ENCODE measurements around the gene MYO1A.
"Not testable (repeated sequence)": the region's sequence is repeated elsewhere in the genome, so short reads cannot be mapped to it uniquely, and the experiment has no call there.

The MYO1A gene

DNA sequence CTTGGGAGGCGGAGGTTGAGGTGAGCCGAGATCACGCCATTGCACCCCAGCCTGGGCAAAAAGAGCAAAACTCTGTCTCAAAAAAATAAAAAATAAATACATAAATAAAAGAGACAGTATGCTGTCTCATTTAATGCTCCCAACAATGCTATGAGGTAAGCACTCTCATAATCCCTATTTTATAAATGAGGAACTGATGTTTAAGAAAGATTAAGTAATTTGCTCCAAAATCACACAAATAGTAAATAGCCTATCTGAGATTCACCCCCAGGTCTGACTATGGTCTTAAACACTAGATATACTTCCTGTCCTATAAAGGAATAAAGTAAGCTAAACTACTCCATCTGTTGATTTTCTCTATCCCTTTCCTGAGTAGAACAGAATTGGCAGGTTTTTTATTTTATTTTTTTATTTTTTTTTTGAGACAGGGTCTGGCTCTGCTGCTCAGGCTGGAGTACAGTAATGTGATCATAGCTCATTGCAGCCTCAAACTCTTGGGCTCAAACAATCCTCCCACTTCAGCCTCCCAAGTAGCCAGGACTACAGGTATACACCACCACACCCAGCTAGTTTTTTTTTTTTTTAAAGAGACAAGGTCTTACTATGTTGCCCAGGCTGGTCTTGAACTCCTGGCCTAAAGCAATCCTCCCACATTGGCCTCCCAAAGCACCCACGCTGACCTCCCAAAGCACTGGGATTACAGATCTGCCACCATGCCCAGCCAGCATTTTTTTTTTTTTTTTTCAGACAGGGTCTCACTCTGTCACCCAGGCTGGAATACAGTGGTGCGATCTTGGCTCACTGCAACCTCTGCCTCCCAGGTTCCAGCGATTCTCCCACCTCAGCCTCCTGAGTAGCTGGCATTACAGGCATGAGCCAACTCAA lies 23.9 kb upstream of the MYO1A start:
- H3K27ac ChIP-seq (ENCODE audit: extremely low read depth, low read depth, low read length); H3K4me3 ChIP-seq (ENCODE audit: low read depth, low read length); H3K9me3 ChIP-seq (ENCODE audit: control insufficient read depth, insufficient read depth, low read depth, low read length); H3K4me1 ChIP-seq (ENCODE audit: control insufficient read depth, insufficient read depth, low read length): not testable (repeated sequence)
- ChIA-PET CTCF (interaction anchor here (0.6 to 6.5 kb wide), 15 partner anchors 17 to 203 kb away, joined by 3 to 135 read pairs (median 4); partner anchors contain the start of gene STAT6), POLR2A (interaction anchor here (0.6 to 2.3 kb wide), 4 partner anchors 26 to 54 kb away, joined by 3 to 9 read pairs (median 4); partner anchors contain the start of gene LRP1)
- H3K36me3 ChIP-seq (ENCODE audit: control insufficient read depth in 2 of 2, insufficient read depth in 1 of 2, low read length in 2 of 2), result peaks cover 46 to 52% of the 10 kb centered on the region in 2 experiments
- TF ChIP-seq, protein P1, sequence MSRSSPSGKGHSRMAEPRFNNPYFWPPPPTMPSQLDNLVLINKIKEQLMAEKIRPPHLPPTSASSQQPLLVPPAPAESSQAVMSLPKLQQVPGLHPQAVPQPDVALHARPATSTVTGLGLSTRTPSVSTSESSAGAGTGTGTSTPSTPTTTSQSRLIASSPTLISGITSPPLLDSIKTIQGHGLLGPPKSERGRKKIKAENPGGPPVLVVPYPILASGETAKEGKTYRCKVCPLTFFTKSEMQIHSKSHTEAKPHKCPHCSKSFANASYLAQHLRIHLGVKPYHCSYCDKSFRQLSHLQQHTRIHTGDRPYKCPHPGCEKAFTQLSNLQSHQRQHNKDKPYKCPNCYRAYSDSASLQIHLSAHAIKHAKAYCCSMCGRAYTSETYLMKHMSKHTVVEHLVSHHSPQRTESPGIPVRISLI (tag by site-specific recombination; IDR thresholded peaks at IDR 0.05), result peak; percentile 93; the same call in 1 of the 2 replicates
- 0 out of 2 replicates have a peak, but pooled peaks have one; percentile 18 for TF ChIP-seq ZXDB (tag by site-specific recombination; IDR thresholded peaks at IDR 0.05)
- TF ChIP-seq ZFHX2 (tag by site-specific recombination; conservative IDR thresholded peaks at IDR 0.05), result 0 out of 2 replicates have a peak, but pooled peaks have one; percentile 7
- peak; percentile 70 for TF ChIP-seq ZNF121 (tag by site-specific recombination; IDR thresholded peaks at IDR 0.05)
- TF ChIP-seq EGR2 (tag by site-specific recombination; IDR thresholded peaks at IDR 0.05; ENCODE audit: low read depth), result peak; percentile 49; the same call in 1 of the 2 replicates

DNA sequence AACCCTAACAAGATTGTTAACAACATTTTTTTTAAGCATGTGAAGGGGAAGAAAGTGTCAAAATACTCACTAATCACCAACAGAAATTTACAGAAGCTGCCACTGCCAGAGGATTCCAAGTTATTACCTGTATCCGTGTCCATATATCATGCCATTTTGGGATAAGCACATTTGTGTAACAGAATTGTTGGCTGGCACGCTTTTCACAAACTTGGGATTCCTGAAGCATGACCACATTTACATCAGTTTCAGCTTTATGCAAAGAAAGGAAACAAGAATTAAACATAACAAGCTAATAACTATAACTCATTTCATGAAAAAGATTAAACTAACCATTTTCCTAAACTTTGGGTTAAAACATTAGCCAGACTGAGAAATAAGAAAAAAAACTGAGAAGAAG lies 22.7 kb upstream of the MYO1A start:
- Histone ChIP-seq H3K4me1 (ENCODE audit: control insufficient read depth, insufficient read depth, low read length) (no peaks in the 10 kb centered on the region), H3K4me3 (ENCODE audit: low read depth, low read length) (no peak overlapping the region), H3K9me3 (ENCODE audit: control insufficient read depth, insufficient read depth, low read depth, low read length) (no peaks in the 10 kb centered on the region), H3K27ac (ENCODE audit: extremely low read depth, low read depth, low read length) (no peak overlapping the region), H3K36me3 (ENCODE audit: control insufficient read depth in 2 of 2, insufficient read depth in 1 of 2, low read length in 2 of 2) (peaks cover 57 to 64% of the 10 kb centered on the region in 2 experiments)
- TF ChIP-seq, protein P2, sequence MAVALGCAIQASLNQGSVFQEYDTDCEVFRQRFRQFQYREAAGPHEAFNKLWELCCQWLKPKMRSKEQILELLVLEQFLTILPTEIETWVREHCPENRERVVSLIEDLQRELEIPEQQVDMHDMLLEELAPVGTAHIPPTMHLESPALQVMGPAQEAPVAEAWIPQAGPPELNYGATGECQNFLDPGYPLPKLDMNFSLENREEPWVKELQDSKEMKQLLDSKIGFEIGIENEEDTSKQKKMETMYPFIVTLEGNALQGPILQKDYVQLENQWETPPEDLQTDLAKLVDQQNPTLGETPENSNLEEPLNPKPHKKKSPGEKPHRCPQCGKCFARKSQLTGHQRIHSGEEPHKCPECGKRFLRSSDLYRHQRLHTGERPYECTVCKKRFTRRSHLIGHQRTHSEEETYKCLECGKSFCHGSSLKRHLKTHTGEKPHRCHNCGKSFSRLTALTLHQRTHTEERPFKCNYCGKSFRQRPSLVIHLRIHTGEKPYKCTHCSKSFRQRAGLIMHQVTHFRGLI (tag by site-specific recombination; IDR thresholded peaks at IDR 0.05), result no peak
- TF ChIP-seq ZEB2 (tag by site-specific recombination; IDR thresholded peaks at IDR 0.05) (no peak), KLF7 (tag by site-specific recombination; IDR thresholded peaks at IDR 0.05; ENCODE audit: borderline replicate concordance) (no peak), ZFP3 (tag by site-specific recombination; IDR thresholded peaks at IDR 0.05; ENCODE audit: low read depth) (no peak), ZNF792 (tag by site-specific recombination; IDR thresholded peaks at IDR 0.05) (no peak), ZBTB21 (tag by site-specific recombination; IDR thresholded peaks at IDR 0.05) (no peak), ZNF747 (tag by site-specific recombination; IDR thresholded peaks at IDR 0.05) (no peak), ZIC2 (tag by site-specific recombination; IDR thresholded peaks at IDR 0.05) (no peak), FEZF1 (tag by site-specific recombination; IDR thresholded peaks at IDR 0.05) (no peak), ZNF223 (tag by site-specific recombination; IDR thresholded peaks at IDR 0.05) (no peak), ZNF600 (tag by site-specific recombination; IDR thresholded peaks at IDR 0.05) (no peak), ZNF239 (tag by site-specific recombination; IDR thresholded peaks at IDR 0.05) (no peak), ZNF211 (tag by site-specific recombination; IDR thresholded peaks at IDR 0.05; ENCODE audit: low read depth) (no peak)
- TF ChIP-seq, protein P3, sequence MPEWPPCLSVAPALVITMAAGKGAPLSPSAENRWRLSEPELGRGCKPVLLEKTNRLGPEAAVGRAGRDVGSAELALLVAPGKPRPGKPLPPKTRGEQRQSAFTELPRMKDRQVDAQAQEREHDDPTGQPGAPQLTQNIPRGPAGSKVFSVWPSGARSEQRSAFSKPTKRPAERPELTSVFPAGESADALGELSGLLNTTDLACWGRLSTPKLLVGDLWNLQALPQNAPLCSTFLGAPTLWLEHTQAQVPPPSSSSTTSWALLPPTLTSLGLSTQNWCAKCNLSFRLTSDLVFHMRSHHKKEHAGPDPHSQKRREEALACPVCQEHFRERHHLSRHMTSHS (tag by site-specific recombination; IDR thresholded peaks at IDR 0.05), result no peak
- TF ChIP-seq, protein P4, sequence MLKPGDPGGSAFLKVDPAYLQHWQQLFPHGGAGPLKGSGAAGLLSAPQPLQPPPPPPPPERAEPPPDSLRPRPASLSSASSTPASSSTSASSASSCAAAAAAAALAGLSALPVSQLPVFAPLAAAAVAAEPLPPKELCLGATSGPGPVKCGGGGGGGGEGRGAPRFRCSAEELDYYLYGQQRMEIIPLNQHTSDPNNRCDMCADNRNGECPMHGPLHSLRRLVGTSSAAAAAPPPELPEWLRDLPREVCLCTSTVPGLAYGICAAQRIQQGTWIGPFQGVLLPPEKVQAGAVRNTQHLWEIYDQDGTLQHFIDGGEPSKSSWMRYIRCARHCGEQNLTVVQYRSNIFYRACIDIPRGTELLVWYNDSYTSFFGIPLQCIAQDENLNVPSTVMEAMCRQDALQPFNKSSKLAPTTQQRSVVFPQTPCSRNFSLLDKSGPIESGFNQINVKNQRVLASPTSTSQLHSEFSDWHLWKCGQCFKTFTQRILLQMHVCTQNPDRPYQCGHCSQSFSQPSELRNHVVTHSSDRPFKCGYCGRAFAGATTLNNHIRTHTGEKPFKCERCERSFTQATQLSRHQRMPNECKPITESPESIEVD (tag by site-specific recombination; IDR thresholded peaks at IDR 0.05), result no peak
- POLR2A ChIA-PET, result interaction anchor here (1.3 kb wide), 1 partner anchor 55 kb away, joined by 3 read pairs; the partner anchor contains the start of gene LRP1
- CTCF ChIA-PET, result interaction anchor here (0.6 to 6.5 kb wide), 12 partner anchors 8 to 166 kb away, joined by 3 to 135 read pairs (median 4); partner anchors contain the start of gene STAT6

Measured in HEK293 (cell line).